Astrocyte of the spinal cord (primary cell): ENCODE measurements around the gene NUP153.
"Not testable (repeated sequence)": the region's sequence is repeated elsewhere in the genome, so short reads cannot be mapped to it uniquely, and the experiment has no call there.

Source experiments
- DNase-seq: peaks from one replicate; pipeline ENCODE4 v3.0.0; 2011; ENCODE audit warnings: low read depth, low spot score
- H3K4me3 ChIP-seq: 2 replicates; pipeline ENCODE4 v1.5.1; 2011; ENCODE audit warnings: low read depth, mild to moderate bottlenecking, low read length, moderate library complexity
- in situ Hi-C: cut with HindIII; loops from 2 replicates; pipeline ENCODE4 v1.10.0; 2017; ENCODE audit warnings: low sequenced_read_pairs
- TF ChIP-seq, protein P1 (sequence below): IDR thresholded peaks from 2 replicates; pipeline ENCODE4 v1.5.1; 2012; ENCODE audit warnings: low read depth, mild to moderate bottlenecking, low read length, inconsistent platforms

The NUP153 gene

DNA sequence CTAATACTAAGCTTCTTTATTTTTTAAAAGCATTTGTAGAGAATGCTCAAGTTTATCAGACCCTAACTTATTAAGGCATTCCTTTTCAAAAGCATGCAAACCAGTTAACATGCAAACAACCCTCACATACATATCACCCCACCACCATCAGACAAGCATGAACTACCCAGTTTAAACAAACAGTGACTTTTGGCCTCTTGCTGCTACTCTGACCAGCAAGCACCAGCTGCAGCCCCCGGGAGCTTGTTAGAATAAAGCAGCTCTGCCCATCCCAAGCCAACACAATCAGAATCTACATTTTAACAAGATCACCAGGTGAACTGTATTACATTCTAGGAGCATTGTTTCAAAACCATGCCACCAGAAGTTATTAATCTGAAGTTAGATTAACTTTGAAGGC, 5.9 kb upstream of the NUP153 start:
- no peak overlapping the region for H3K4me3 ChIP-seq
- TF ChIP-seq, protein P1, sequence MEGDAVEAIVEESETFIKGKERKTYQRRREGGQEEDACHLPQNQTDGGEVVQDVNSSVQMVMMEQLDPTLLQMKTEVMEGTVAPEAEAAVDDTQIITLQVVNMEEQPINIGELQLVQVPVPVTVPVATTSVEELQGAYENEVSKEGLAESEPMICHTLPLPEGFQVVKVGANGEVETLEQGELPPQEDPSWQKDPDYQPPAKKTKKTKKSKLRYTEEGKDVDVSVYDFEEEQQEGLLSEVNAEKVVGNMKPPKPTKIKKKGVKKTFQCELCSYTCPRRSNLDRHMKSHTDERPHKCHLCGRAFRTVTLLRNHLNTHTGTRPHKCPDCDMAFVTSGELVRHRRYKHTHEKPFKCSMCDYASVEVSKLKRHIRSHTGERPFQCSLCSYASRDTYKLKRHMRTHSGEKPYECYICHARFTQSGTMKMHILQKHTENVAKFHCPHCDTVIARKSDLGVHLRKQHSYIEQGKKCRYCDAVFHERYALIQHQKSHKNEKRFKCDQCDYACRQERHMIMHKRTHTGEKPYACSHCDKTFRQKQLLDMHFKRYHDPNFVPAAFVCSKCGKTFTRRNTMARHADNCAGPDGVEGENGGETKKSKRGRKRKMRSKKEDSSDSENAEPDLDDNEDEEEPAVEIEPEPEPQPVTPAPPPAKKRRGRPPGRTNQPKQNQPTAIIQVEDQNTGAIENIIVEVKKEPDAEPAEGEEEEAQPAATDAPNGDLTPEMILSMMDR, result no peak
- no peak for DNase-seq
- in situ Hi-C loops, result no loop called here

DNA sequence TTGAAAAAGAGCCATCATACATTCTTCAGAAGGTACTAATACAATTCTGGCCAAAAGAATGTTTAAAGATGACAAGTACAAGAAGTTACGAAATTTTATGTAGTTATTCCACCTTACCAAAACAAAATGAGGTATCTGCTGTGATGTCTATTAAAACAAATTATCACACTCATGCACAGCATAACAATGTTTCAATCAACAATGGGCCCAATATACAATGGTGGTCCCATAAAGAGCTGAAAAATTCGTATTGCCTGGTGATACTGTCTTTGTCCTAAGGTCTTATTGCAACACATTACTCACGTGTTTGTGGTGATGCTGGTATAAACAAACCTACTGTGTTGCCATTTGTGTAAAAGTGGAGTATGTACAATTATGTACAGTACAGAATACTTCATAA, 3.6 kb upstream of the NUP153 start:
- H3K4me3 ChIP-seq, result no peak overlapping the region
- TF ChIP-seq, protein P1, result no peak
- in situ Hi-C loops, result no loop called here
- no peak for DNase-seq

DNA sequence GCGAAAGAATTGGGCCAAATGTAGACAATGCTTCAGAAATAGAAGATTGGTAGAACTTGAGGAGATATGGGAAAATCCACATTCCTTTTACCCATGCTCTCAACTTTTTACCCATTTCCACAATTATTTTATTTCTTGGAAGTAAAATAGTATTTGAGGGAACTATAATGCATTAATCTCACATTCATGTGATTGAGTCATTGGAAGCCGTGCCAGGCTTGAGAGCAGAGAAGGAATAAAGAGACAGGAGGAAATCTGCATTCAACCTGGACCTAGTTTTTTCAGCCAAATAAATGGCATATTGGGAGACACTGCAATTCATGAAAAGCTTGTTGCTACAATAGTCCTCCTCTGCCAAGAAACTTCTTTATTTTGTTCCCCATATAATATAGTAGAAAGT, 2.8 kb upstream of the NUP153 start:
- in situ Hi-C loops, result no loop called here
- DNase-seq, result no peak

DNA sequence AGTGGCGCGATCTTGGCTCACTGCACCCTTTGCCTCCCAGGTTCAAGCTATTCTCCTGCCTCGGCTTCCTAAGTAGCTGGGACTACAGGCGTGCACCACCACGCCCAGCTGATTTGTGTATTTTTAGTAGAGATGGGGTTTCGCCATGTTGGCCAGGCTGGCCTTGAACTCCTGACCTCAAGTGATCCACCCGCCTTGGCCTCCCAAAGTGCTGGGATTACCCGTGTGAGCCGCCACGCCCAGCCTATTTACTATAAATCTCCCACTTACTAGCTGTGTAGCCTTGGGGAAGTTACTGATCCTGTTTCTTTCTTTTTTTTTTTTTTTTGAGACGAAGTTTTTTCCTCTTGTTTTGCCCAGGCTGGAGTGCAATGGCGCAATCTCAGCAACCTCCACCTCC, 1.3 kb upstream of the NUP153 start:
- DNase-seq, in situ Hi-C loops, H3K4me3 ChIP-seq: not testable (repeated sequence)

More for the DNA sequence above, 2.8 kb upstream of the NUP153 start:
- TF ChIP-seq, protein P1, result no peak
- no peak overlapping the region for H3K4me3 ChIP-seq

DNA sequence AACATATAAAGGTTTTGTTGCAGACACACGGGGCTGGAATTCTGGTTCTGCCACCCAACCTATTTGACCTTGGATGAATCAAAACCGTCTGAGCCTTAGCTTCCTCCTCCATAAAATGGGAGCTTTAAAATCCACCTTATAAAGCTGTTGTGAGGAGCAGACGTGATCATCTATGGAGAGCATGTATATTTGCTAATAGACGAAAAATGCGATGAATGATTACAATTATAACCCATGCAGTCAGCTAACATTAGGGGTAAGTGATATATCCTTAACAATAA, 586 bp upstream of the NUP153 start:
- H3K4me3 ChIP-seq, result peak overlapping the region; percentile 86
- TF ChIP-seq, protein P1, result no peak
- no peak for DNase-seq
- in situ Hi-C loops, result no loop called here

DNA sequence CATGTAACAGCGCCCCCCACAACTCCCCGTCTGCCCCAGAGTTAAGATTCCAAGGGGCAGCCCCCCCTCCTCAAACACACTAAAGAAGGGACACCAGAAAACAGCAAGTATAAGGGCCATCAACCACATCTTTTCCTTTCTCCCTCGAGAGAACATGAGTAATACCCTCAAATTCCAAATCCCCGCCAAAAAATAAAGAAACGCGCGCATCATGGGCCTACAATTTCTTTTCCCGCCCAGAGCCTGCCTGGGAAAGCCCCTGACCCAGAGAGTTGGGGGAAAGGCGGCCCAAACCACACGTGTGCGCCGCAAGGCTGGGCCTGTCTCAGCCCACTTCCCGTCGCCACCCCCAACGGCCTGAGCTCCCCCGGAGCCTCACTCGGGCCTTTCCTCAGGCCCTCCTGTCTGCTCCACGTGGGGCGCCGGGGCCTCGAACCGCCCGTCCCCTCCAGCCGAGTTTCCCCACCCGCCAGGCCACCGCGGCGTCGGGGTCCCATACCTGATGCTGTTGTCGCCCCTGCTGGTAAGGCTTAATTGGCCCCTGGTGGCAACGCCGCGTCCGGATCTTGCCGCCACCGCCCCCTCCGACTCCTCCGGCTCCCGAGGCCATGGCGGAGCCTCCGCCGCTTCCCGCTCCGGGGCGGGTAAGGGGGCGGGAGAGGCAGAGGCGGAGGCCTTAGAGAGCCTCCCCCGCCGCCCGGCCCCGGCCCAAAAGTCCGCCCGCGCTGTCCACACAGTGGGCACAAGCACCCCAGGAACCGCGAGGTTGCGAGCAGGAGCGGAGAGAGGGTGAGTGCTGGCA, 746 bp downstream of the NUP153 start:
- H3K4me3 ChIP-seq, result peak overlapping the region; percentile 86
- TF ChIP-seq, protein P1, result no peak
- in situ Hi-C loops, result no loop called here
- DNase-seq, result peak; percentile 59

DNA sequence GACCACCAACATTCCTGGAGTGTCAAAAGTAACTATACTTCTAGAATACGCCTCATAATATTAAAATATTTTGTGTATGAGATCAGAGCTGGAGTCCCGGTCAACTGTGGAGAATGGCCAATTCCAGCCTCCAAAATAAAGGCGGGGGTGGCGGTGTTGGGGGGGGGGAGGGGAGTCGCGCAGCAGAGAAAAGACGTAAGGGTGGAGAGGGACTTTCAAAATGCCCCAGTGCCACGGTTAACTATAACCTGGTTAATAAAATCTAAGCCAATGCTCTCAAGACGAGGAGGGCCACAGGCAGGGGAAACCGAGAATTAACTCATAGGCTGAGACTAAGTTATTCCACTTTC, 1.3 kb downstream of the NUP153 start:
- DNase-seq, result peak; percentile 75
- in situ Hi-C loops, result no loop called here
- TF ChIP-seq, protein P1, result no peak
- peak overlapping the region; percentile 86 for H3K4me3 ChIP-seq
